ENCODE measurements around the gene KCNJ9.
"Not testable (repeated sequence)": the region's sequence is repeated elsewhere in the genome, so short reads cannot be mapped to it uniquely, and the experiment has no call there.

KCNJ9 gene

DNA sequence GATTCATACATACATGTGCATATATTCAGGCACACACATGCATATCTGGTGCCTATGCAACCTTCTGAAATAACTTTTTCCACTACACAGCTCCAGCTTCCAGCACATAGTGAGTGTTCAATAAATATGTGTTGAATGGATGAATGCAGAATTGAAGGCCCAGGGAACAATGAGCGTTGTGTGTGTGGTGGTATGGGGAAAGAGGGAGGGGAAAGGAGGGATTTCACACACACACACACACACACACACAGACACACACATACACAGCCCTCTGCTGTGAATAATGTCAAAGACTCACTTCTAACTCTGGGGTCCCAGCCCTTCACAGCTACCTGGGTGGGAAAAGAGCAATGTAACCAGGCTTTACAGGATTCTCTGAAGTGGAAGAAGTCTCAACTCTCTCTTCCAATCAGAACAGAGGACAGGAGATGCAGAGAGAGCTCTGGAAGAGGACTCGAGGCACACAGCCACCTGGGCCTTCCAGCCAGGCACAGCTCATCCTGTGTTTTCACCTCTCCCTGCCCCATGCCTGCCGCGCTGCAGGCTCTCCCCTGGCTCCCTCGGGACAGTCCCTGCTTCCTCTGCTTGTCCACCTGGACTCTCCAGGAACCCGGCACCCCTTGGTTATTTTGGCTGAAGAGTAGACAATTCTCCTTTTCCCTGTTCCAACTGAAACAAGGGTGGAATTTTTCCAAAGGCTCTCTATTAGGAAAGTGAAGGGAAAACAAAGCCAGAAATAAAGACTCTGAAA is 22.5 kb downstream of the KCNJ9 start:
- no peak for DNase-seq (ENCODE audit: low read depth)

DNA sequence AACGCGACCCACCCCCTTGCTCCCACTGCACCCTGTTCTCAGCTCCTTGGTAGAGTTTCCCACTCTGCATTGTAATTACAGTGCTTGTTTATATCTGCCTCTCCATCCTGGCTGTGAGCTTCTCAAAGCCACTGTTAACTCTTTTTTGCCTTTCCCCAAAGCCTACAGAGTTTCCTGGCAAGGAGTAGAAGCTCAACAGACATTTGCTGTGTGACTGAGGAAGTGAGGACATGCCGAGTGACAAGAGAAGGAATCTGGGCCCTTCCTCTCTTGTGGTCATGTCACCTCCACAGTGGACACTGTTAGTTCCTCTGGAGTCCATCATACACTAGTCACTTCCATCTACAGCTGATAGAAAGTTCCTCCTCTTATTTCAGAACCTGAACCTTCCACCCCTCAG is 23.1 kb downstream of the KCNJ9 start:
- no peak for DNase-seq (ENCODE audit: low read depth)

DNA sequence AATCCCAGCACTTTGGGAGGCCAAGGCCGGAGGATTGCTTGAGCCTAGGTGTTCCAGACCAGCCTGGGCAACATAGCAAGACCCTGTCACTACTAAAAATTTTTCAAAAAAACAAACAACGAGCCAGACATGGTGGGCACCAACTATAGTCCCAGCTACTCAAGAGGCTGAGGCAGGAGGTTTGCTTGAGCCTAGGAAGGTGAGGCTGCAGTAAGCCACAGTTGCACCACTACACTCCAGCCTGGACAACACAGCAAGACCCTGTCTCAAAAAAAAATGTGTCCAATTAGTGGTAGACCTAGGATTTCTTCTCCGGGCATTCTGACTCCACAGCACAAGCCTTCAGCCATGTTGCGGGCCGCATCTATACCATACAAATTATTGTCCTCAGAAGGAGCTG is 23.8 kb downstream of the KCNJ9 start:
- no peak for DNase-seq (ENCODE audit: low read depth)

DNA sequence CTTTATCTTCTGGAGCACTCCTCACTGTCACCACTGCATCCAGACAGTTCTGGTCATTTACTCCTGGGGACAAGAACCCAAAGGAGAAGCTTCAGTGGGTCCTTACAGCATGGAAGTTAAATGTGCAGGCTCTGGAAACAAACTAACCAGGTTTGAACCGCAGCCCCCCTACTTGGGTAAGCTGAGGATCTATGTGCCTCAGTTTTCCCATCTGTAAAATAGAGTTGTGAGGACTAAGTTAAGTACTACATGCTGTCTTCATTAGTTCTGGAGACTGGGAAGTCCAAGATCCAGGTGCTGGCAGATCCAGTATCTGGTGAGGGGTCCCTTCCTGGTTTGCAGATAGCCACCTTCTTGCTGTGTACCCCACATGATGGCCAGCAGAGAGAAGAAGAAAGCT is 26.2 kb downstream of the KCNJ9 start:
- no peak for DNase-seq (ENCODE audit: low read depth)

DNA sequence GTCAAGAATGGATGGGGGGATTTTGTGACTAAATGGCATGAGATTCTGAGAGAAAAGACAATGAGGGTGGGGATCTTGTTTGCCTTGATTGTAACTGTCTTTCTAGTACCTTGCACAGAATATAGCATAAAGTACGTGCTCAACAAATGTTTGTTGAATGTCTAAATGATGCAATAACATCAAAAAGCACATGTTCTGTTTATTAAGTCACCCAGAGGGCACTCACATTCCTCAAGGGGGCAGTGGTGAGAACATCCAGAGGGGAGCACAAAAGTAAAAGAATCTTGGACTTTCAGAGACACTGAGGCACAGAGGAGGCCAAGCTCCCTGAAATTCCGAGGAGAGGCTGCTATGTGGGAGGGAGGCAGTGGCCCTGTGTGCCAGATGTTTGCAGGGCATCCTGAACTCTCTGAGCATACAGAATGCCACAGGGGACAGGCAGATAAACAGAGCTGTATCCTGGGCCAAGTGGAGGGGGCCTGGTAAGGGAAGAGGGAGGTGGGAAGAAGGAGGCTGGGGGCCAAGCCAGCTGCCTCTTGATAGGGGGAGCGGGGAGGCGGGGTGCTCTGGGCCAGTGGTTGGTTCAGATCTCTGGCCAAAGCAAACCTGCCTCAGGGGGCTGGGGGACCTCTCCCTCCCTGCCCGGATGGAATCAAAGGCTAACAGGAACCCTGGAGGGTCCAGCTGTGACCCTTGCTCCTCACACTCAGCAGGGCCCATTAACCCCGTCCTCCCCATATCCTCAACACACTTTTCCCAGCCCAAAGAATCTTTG is 27.7 kb downstream of the KCNJ9 start:
- DNase-seq (ENCODE audit: low read depth): peak; percentile 63

DNA sequence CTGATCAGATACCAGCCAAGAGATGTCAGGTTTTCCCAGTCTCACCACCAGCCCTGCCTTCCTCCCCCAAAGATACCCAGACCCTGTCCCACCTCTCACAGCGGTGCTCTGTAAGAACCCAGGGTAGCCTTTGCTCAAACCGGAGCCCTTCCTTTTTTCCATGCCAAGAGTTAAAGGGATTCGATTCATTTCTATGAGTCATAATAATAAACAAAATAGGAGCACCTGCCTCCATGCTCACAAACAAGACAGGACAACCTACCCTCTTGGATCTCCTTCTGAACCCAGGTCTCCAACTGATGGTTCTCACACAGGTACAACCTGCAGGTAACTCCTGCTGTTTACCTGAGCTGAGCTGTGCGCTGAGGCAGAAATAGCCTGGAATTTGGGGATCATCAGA is 28.3 kb downstream of the KCNJ9 start:
- no peak for DNase-seq (ENCODE audit: low read depth)

DNA sequence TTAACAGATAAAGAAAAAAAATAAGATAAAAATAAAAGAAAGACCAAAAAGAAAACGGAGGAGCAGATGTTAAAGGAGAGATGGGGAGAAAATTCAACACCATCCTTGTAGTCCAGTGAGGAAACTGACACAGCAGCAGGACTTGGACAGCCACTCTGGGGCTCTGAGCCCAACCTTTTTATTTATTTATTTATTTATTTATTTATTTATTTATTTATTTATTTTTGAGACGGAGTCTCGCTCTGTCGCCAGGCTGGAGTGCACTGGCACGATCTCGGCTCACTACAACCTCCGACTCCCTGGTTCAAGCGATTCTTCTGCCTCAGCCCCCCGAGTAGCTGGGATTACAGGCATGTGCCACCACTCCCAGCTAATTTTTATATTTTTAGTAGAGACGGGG is 30.1 kb downstream of the KCNJ9 start:
- DNase-seq (ENCODE audit: low read depth): not testable (repeated sequence)

DNA sequence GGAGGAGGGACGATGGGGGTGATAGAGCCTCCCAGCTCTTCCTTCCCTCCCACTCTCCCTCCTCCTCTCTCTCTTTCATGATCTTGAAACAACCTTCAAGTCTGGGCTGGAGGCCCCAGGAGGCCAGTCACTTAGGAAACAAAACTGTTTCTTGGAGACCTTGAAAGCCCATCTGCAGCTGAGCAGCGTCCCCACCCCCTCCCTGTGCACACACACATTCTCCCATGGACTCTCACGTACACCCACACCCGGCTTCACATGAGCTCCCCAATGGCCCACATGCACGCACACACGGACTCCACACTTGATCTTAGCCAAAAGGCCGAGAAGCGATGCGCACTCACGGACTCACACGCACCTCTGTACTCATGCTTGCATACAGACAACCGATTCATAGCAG is 31.0 kb downstream of the KCNJ9 start:
- no peak for DNase-seq (ENCODE audit: low read depth)

DNA sequence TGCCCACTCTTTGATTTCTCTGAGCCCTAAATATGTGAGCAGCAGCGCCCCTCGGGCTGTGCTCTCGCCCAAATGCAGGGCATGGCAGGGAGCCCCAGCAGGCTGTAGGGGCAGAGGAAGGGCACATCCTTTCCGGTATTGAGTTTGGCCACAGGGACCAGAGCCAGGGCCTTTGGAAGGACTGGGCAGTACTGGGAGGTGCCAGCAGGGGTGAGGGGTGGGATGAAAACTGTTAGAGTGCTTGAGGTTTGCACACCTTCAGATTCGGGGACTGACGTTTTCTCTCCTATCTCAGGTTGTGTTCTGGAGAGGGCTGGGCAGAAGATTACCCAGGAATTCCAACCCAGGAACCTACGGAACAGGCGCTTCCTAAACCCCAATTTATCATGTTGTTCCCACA is 32.1 kb downstream of the KCNJ9 start:
- no peak for DNase-seq (ENCODE audit: low read depth)

DNA sequence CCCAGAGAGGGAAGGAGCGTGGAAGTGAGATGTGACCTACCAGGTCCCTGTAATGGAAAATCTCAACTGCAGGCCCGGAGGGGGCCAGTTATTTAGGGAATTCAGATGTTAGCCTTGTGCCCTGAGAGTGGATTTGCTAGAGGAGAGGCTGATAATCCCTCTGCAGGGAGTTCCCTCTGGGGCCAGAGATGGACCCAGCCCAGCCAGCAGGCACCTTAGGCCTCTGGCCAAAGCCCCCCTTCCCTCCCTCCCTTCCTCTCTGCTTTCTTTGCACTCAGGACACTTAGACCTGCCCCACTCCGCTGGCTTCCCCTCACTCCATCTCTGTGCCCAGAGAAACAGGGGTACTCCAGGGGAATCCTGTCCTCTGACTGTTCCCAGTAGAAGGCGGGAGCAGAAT is 32.7 kb downstream of the KCNJ9 start:
- DNase-seq (ENCODE audit: low read depth): no peak

DNA sequence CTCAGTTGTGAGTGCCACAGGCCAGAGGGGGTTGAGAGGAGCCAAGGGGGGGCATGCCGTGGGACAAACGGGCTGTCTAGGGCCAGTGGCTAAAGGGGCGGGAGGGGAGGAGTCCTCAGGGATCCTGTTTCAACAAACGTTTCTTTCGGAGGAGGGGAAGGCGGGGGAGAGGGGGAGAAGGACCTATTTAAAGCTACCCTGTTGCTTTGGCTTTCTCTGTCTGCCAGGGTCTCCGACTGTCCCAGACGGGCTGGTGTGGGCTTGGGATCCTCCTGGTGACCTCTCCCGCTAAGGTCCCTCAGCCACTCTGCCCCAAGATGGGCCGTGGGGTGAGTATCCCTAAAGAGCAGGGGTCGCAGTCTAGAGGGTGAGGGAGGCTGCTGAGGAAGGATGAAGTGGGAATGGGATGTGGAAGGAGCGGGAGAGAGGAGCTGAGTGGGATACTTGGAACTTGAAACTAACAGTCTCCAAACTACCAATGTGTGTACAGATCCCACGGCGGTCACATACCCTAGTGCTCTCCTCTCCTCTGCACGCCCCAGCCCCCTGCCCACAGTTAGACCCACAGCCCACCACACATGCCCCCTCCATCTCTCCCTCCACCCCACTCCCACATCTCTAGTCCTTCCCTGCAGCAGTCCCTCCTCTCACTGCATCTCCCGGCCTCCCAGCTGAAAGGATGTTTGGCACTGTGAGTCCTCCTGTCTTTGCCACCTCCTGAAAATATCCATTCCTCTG is 34.4 kb downstream of the KCNJ9 start, which contains the start of gene ATP1A2:
Gene ATP1A2 (plus strand): TSS at position 215 of the 738 bp plus-strand sequence. CDS start 103 bp downstream, at position 318.
- no peak for DNase-seq (ENCODE audit: low read depth)

DNA sequence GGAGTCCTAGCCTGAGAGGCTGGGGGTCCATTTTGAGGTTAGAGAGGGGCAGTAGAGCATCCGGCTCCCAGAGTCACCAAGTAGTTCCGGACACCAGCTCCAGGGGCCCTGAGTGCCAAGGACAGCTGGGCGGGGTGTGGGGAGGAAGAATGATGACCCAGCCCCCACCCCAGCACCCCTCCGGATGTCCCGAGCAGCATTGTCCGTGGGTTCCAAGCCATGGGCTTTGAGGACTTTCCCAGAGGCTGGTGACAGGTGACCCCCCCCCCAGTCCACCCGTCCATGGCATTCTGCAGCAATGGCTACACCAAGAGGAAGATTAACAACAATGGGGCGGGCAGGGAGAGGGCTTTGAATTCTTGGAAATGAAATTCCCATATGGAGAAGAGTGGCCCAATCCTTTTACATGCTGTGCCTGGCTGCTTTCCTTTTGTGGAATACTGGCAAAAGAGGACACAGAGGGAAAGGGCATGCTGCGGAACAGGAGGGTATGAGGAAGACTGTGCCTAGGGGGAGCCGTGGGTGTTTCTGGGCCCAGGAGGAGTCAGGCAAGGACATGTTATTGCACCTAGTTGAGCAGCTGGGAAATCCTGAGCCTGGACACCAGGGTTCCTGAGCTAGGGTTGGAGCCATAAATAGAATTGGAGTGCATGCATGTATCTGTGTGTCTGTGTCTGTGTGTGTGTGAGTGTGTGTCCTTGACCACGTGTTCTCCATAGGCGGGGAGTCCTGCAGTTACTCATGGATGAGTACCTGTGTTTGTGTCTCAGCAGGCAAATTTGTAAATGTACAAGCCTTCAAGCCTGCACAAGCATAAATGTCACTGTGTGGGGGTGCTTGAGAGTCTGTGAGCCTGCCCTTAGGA is 35.2 kb downstream of the KCNJ9 start:
- DNase-seq (ENCODE audit: low read depth): no peak

DNA sequence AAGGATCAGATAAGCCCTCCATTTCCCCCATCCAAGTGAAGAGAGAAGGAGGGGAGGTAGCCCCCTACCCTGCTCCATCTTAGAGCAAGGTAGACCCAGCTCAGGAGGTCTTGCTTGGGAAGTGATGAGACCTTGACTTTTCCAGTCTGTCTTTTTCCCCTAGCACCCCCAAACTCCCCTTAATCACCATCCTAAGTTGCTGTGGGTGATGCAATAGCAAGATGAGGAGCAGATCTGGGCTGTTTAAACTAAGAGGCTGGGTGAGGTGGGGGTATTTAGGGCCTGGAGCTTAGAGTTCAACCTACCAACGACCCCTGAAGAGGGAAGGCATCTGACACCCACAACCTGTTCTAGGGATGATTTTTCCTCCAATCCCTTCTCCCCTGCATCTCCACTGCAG is 36.0 kb downstream of the KCNJ9 start:
- no peak for DNase-seq (ENCODE audit: low read depth)

DNA sequence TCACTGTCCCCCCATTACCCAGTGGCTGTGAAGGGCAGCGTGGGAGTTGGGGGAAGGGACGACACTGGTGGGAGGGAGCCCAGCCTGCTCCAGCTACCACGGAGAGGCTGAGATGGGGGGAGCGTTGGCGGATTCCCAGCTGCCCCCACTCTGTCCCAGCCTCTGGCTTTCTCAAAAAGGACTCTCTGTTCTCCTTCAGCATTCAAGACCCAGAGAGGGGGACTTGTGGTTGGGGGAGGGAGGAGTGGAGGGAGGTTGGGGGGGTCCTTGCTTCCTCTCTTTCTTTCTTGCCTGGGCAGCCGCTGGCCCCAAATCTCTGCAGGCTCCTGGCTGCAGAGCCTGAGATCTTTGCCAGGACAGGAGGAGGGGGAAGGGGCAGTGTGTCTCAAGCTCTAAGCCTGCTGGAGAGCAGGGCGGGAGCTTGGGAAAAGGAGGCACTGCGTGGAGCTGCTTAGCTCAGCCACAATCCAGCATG is 36.4 kb downstream of the KCNJ9 start:
- DNase-seq (ENCODE audit: low read depth): peak; percentile 48

DNA sequence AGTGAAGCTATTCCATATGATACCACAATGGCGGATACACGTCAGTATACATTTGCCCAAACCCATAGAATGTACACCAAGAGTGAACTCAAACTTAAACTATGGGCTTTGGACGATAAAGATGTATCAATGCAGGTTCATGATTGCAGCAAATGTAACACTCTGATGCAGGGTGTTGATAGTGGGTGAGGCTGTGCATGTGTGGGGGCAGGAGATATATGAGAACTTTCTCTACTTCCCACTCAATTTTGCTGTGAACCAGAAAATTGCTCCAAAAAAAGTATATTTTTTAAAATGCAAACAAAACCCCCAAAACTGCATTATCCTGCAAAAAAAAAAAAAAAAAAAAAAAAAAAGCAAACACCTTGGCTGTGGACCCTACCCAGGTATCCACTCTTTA is 37.6 kb downstream of the KCNJ9 start:
- no peak for DNase-seq (ENCODE audit: low read depth)

DNA sequence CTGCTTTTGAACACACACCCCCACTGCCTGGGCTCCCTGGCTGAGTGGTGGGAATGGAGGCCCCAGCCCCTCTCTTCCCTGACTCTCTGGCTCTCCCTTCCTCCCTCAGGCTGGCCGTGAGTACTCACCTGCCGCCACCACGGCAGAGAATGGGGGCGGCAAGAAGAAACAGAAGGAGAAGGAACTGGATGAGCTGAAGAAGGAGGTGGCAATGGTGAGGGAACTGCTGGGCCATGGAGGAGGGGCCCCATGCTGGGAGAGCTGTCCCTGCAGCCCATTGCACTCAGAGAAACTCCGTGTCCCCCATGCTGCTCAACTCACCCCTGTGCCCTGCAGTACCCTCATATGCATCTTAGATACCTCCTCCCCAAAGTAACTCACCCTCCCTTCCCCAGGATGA is 39.5 kb downstream of the KCNJ9 start:
- DNase-seq (ENCODE audit: low read depth): no peak

DNA sequence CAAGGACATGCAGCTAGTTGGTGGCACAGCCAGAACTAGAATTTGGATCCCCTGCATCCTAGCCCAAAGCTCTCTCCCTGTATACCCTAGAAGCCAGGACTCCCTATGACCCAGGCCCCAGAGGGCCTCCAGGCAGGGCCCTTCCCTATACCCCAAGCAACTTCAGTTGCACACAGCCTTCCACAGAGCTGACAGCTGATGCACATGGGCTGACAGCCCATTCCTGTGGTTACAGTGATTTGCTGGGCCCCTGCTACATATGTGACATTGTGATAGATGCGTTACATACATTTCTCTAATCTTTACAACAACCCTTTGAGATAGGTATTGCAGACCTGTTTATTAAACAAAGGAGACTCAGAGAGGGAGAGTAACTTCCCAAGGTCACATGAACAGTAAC is 40.0 kb downstream of the KCNJ9 start:
- no peak for DNase-seq (ENCODE audit: low read depth)

DNA sequence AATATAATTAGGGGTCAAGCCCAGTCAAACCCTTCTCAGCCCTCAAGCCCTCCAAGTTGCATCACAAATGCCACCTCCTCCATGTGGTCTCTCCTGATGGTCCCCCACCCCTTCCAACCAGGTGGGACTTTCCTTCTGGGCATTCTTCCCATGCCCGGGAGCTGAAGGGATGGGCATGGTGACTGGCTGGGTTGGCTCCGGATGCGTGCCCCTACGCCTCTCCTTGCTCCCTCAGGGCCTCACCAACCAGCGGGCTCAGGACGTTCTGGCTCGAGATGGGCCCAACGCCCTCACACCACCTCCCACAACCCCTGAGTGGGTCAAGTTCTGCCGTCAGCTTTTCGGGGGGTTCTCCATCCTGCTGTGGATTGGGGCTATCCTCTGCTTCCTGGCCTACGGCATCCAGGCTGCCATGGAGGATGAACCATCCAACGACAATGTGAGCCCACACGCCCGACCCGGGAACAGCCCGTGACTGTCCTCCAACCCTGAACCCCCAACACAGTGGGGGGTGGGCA is 41.7 kb downstream of the KCNJ9 start:
- no peak for DNase-seq (ENCODE audit: low read depth)

DNA sequence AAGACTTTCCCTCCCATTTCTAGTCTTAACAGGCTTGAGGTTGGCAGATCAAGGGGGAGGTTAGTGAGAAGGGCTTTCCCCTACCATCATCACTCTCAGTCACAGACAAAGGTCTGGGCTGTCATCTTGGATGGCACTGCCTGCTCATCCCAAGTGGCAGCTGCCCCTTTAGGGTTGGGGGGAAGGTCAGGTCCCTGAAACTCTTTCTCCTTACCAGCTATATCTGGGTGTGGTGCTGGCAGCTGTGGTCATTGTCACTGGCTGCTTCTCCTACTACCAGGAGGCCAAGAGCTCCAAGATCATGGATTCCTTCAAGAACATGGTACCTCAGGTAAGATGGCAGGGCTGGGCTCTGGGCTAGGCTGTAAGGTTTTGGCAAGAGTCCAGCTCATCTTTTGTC is 42.4 kb downstream of the KCNJ9 start:
- no peak for DNase-seq (ENCODE audit: low read depth)

DNA sequence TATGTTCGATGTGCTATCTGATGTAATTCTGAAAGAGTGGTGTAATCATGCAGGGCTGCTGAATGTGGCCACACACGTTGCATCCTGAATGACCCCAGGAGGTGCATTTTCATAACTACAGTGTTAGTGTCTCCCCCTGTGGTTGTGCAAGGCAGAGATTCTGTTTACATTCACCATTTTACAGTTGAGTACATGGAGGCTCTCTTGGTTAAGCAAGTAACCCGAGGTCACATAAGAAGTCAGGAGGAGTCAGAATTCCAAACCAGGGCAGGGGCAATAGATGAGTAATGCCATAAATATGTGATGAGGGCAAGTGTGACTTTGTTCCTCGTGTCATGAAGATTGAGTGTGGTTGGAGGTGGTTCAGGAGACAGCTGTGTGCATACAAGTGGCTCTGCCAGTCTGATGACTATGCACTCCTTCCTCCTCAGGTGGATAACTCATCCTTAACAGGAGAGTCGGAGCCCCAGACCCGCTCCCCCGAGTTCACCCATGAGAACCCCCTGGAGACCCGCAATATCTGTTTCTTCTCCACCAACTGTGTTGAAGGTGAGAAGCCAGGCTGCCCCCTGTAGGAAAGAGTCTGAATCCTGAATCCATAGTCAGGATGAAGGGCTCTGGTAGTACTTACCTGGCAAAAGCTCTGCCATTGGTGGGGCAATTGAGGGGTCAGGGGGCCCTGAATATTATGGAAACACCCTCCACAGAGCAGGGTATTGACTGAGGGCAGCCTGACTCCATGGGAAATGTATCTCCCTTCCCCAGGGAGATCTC is 43.6 kb downstream of the KCNJ9 start:
- DNase-seq (ENCODE audit: low read depth): peak; percentile 91

DNA sequence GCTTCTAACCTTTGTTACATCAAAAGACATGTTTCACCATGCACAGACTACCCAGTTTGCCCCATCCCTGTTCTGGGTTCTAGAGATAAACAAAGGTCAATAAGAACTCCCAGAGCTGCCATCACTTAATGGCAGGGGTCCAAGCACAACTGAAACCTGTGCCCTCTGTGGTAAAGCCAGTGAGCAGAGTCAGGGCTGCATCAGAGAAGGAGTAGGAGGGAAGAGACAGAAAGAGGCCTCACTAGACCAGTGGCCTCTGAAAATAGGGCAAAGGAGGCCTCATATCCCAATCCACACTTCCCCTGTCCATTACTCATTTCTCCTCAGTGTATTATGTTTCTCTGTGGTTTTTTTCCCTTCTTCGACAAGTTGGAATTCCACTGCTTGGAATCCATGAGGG is 44.4 kb downstream of the KCNJ9 start:
- peak; percentile 44 for DNase-seq (ENCODE audit: low read depth)
